ENCODE results near the gene TMEM52B.

Gene TMEM52B

DNA sequence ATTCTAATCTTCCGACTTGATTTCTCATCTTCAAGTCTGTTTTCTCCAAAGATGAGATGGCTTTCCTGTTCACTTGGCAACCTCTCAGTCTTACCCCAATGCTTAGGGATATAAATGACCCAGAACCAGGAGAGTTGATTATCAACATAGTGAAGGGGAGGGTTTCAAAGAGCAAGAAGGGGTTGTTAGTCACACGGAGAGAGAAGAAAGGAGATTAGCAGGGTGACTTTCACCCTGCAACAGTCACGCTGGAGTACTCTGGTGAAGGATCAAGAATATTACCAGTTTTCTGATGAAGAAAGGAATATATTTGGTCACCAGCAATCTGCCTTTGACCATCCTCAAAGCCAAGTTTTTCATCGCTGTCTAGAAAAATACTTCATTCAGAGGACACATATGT, at the start of gene TMEM52B:
TMEM52B (plus strand) TSS at position 212 of the 400 bp plus-strand sequence. CDS start 543 bp downstream, outside the sequence.
- no peak for DNase-seq (ENCODE audit: low spot score)

DNA sequence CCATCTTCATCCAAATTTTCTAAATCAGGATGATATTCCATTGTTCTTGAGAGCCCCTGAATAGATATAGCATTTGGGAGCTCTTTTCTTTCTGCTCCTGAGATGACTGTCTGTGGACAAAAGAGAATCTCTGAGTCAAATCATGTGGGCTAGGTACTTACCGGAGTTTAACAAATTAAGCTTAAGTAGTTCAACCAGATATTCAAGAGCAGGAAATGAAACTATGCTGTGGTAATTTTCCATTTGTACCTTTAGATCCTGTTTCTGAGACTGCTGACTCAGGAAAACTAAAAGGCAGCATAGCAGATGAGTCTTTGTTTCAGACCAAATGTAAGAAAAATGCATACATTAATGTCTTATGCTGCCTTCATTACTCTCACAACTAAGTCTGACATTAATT, 48.8 kb upstream of the TMEM52B start, which contains the start of gene CLEC7A:
CLEC7A (minus strand) TSS at position 158 of the 400 bp plus-strand sequence; CDS start at position 41, 117 bp downstream.
- no peak for DNase-seq (ENCODE audit: low spot score)

DNA sequence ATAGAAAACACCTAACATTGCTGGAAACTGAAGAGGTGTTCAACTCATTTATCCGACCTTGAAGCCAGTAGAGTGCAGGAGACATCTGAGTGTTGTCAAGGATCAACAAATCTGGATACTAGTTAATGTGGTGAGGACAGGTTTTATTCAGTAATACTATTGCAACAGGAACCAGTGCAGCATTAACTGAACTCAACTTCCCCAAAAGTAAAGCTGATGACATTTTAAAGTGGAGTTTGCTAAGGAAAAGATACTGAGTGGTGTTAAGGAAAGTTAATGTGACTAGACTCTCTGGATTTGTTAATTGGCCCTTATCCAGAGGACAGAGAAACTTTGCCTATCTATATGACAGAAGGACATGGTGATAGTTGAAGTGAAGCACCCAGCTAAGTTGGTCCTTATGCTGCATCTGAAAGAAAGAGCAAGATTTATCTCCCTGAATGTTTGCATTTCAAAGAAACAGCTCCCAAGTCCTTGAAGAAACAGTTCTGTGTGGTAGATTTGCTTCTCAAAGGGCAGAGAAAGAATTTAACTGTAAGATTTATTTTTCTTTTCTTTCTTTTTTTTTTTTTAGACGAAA, 47.6 kb upstream of the TMEM52B start:
- DNase-seq (ENCODE audit: low spot score) = no peak

DNA sequence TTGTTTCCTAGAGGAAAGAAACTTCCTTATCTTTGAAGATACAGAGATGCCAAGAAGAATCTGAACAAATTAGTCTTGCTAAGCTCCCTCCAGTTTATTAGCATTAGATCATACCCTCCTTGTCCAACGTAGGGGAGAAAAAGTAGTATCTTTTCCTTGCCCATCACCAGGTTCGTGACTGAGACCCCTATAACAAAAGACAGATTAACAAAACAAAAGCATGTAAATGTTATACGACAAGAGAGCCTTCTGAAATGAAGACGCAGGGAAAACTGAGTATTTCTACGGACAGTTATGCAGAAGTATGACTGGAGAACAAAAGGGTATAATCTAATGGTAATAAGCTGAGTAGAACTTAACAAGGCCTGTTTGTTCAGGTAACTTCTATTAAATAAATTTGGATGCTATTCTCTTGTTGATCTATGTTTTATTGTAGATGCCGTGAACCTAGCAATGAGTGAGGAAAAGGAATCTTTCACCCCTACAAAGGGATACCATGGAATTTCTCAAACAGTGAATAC, 45.9 kb upstream of the TMEM52B start:
- DNase-seq (ENCODE audit: low spot score) = no peak

DNA sequence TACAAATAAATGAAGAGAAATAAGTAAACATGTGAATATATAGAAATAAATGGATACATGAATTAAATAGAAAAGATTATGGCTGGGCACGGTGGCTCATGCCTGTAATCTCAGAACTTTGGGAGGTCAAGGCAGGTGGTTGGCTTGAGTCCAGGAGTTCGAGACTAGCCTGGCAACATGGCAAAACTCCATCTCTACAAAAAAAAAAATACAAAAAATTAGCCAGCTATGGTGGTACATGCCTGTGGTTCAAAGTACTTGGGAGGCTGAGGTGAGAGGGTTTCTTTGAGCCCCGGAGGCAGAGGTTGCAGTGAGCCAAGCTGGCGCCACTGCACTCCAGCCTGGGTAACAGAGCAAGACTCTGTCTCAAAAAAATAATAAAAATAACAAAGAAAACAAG, 43.7 kb upstream of the TMEM52B start:
- DNase-seq (ENCODE audit: low spot score) = no peak

DNA sequence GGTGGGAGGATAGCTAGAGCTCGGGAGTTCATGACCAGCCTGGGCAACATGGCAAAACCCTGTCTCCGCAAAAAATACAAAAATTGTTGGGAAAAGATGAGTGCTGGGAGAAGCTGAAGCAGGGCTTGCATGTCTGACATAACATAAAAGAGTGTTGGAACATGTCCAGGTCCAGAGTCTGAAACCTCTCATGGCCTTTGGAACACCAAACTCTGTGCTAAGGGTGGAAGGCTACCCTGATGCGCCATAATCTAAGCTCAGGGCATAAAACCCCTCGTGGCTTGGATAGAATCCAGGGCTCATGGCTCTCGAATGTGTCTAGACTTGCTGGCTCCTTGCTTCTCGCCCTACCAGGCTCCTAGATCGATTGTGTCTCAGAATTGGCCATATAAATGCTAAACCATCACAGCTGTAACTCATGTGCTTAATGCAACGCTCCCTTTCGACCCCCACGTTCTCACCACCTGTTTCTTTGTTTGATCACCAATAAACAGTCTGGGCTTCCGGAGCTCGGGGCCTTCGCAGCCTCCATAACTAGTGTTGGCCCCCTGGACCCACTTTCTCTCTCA, 42.1 kb upstream of the TMEM52B start:
- no peak for DNase-seq (ENCODE audit: low spot score)

DNA sequence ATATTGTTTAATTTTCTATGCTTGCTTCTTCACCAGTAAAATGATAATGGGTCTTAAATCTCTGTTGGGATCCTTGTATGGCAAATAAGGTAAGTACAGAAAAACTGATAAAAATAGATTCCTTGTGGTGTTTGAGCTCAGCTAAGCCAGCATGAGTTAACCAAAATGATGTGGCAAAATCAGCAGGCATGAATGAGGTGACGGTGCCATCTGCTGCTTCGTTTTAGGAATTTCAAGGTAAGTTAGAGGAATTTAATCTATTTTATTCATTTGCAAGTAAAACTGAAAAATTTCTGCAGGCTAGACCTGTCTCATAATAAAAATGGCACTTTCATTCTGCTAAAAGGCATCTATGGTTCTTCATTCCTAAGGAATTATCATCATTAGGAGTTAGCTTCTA, 38.8 kb upstream of the TMEM52B start:
- DNase-seq (ENCODE audit: low spot score) = peak; percentile 61

DNA sequence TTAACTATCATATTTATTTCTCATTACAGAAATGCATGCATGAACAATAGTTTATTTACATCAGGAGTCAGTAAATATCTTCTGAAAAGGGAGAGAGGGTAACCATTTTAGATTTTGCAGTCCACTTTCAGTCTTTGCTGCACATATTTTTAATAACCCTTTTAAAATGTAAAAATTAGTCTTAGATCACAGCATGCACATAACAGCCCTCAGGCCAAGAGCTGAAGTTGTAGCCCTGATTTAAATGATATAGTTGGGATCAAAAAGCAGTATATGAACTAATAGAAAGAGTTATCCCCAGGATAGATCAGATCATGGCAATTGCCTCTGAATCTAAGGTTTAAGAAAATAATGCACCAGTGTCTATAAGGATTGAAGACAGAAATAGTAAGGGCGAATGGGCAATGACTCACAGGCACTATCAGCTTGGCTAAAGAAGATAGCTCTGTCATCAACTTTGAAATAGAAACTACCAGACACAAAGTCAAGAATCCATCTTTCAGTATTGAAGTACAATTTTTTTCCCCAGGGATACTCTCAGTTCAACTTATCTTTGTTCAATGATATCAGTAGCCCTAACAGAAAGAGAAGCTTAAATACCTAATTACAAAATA, 35.7 kb upstream of the TMEM52B start:
- no peak for DNase-seq (ENCODE audit: low spot score)

DNA sequence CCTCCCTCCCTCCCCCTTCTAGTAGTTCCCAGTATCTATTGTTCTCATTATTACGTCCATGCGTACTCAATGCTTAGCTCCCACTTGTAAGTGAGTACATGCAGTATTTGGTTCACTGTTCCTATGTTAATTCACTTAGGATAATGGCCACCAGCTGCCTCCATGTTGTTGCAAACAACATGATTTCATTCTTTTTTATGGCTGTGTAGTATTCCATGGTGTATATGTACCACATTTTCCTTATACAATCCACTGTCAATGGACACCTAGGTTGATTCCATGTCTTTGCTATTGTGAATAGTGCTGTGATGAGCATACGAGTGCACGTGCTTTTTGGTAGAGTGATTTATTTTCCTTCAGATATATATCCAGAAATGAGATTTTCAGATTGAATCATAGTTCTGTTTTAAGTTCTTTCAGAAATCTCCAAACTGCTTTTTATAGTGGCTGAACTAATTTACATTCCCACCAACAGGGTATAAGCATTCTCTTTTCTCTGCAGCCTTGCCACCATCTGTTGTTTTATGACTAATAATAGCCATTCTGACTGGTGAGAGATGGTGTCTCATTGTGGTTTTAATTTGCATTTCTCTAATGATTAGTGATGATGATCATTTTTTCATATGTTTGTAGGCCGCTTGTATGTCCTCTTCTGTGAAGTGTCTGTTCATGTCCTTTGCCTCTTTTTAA, 31.0 kb upstream of the TMEM52B start:
- no peak for DNase-seq (ENCODE audit: low spot score)

DNA sequence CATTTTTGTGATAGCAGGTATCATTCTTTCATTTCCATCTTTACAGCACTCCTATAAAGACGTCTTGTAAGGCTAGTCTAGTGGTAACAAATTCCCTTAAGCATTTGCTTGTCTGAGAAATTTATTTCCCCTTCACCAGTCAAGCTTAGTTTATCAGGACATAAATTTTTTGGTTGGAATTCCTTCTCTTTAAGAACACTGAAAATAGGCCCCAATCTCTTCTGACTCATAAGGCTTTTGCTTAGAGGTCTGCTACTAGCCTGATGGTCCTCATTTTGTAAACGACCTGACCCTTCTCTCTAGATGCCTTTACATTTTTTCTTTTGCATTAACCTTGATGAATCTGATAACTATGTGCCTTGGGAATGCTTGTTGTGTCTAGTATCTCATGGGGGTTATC, 27.2 kb upstream of the TMEM52B start:
- no peak for DNase-seq (ENCODE audit: low spot score)

DNA sequence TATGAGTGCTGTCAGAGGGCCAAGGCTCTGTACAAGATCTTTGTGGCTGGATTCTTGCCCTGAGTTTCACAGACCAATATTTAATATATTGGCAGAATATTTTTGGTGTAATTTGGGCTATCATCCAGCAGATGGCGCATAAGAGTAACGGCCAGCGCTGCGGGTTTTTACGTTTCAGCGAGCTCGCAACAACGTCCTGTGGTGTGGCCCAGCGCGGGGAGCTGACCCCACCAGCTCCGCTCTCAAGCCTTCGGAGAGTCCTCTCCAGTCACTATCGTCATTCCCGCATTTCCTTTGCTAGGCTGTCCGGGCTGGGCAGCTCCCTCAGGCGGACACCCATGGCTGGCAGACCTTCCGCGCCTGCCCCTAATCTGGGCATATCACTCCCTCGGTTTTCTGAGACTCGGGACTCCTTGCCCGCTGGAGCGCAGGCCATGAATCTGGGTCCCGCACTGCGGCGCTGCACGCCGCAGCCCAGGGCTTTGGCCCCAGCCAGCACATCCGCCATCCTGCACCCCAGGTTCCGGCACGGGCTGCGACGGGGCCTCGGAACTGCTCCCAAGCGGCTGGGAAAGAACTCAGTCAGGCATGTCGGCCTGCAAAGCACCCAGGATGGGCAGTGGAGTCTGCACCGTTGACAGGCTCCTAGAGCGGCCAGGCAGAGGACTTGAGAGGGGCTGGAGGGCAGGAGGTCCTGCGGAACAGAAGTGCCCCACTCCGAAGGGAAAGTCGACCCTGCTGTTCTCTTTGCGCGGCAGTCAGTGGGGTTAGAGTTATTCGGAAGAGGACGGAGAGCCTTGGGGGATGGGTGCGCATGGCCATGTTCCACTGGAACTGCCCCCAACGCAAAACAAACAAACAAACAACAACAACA, 25.3 kb upstream of the TMEM52B start:
- DNase-seq (ENCODE audit: low spot score) = peak; percentile 87

DNA sequence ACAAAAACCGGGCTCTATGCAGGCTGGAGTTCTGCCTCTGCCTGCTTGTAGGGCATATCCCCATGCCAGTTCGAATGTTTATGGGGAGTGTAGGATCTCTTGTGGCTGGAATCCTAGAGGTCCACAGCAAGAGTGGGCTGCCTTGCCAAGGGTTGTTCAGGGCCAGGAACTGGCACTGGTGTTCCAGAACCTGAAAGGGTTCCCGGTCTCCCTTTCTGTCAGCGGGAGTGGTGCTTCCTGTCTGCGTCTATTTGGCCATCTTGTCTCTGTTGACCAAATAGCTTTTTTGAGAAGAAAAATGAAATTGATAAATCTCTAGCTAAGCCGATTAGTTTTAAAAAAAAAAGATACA, 24.7 kb upstream of the TMEM52B start:
- DNase-seq (ENCODE audit: low spot score) = no peak

DNA sequence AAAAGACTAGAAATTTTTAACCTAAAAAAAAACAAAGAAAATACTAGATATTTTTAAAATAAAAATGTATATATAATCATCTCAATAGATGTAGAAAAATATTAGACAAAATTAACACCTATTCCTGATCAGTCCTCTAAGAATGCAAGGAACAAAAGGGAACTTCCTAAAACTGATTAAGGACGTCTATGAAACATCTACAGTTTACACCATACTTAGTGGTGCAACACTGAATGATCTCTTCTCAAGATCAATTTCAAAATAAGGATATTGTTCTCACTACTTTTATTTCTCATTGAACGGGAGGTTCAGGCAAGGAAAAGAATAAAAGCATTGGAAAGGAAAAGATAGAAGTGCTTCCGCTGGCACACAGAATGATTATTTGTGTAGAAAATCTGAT, 22.9 kb upstream of the TMEM52B start:
- DNase-seq (ENCODE audit: low spot score) = no peak

DNA sequence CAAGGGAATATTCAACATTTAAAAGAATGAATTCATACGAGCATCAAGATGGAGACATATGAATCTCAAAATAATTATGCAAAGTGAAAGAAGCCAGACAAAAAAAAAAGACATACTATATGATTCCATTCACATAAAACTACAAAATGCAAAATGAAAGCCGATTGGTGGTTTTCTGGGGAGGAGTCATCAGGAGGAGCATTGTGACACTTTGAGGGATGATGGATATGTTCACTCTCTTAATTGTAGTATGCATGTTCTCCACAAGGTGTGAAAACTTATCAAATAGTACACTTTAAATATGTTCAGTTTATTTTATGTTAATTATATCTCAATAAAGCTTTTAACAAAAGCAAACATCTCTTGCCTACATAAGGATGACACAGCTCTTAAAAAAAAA, 20.4 kb upstream of the TMEM52B start:
- no peak for DNase-seq (ENCODE audit: low spot score)

DNA sequence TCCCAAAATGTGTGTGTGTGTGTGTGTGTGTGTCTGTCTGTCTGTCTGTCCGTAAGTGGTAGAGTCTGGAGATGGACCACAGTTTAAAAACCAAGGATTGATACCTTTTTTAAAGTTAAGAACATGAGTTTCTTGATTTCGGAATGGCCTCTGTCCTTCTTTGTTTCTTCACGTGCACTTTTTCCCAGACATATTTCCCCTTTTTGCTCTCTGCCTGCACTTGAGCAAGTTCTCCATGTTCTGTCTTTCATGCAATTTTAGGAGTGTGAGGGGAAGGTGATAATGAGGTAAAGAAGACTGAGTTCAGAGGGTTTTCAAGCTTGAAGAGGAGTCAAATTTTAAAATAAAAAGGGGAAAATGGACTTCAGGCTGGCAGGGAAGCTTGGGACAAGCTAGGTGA, 19.6 kb upstream of the TMEM52B start:
- no peak for DNase-seq (ENCODE audit: low spot score)

DNA sequence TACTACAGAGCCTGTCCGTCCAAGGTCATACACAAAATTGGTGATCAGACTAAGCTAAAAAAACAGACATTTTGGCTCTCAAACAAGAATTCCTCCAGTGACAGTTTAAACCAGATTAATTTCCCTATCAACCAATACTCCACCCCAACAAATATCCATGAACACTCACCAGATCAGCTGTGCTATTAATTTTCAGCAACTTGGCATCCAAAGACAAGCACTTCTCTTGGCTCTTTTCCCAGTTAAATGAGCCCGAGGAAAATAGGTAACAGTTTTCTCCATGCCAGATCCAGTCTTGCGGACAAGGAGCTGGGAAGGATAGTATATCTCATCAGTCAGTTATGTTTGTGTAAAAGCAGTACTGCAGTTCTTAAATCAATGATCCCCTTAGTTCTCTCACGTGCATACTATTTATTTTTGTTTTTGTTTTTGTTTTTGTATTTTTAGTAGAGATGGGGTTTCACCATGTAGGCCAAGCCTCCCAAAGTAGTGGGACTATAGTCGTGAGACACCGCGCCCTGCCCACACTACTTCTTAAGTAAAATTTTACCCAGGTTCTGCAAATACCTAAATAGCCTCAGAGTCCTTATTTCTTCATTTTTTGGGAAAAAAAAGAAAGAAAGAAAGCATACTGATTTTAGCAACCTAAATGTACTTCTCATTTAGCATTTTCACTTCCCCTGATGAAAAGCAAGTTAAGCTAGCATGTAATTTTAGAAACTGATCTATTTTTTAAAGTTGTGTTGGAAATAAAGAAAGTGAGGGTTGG, 18.0 kb upstream of the TMEM52B start:
- no peak for DNase-seq (ENCODE audit: low spot score)

DNA sequence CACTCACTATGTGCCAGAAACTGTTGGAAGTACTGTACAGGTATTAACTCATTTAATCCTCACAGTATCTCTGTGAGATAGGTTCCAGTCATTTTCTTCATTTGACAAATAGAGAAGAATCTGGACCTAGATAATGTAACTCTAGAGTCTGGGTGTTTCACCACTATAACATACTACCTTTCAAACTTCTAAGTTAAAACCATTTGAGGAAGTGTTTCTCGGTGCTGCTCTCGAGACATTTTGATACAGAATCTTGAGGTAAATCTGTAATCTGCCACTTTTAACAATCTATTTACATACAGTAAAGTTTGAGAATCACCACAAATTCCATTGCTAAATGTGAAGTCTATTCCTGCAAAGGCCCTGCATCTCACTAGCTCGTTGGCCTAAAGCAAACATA, 15.7 kb upstream of the TMEM52B start:
- DNase-seq (ENCODE audit: low spot score) = no peak

DNA sequence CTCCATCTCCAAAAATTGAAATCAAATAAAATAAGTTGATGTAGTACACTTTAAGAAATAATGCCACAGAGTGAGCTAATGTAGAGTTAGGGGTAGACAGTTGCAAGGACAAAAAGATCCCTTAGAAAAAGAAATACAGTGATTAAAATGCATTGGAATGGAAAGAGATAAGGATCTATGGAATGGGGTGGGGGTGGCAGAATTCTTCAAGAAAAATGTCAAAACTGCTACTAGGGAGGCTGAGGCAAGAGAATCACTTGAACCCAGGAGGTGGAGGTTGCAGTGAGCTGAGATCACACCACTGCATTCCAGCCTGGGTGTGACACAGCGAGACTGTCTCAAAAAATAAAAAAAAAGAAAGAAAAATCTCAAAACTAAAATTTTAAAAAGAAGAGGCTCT, 13.4 kb upstream of the TMEM52B start:
- no peak for DNase-seq (ENCODE audit: low spot score)

DNA sequence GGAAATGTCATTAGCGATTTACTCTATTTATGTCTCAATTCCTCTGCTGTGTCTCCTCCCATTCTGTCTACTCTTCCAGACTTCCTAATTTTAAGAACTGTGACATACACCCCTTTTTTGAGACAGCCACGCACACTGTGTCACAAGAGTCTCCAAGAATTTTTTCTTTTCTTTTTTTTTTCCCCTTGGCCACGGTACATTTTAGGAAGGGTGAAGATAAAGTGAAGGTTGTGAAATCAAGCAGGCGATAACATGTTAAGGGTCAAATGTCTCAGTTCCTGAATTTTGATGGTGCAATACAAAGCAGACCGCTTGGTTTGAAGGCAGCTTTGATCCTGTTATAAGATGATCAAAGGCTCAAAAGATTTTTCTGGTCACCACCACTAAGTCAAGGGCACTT, 11.2 kb upstream of the TMEM52B start:
- no peak for DNase-seq (ENCODE audit: low spot score)

DNA sequence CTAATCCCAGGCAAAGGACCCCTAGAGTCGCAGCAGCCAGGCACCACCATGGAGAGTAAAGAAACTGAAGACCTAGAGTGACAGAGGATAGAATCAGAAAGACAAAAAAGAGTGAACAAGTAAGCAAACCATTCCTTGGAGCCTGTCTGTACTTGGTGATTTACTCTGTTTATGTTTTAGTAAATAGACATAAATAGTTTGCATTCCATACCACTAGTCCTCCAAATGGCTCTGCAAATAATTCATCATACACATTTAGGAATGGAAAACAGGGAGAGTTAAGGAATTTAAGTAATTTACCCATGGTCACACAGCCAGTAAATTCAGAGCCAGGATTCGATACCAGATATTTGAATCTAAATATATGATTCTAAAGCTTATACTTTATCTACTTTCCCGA, 9.7 kb upstream of the TMEM52B start:
- no peak for DNase-seq (ENCODE audit: low spot score)

DNA sequence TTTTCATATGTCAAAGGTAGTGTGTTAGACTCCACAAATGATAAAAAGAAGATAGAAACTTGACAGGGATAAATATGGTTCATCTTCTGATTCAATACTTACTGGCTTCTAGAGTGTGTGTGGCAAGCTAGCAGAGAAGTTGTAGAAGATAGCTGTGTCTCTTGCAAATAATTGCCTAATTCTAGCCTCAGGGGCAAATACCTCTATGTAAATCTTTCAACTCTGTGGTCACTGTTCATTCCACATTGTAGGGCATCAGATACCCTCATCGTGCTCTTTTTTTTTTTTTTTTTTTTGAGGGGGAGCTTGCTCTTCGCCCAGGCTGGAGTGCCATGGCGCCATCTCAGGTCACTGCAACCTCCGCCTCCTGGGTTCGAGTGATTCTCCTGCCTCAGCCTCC, 8.6 kb upstream of the TMEM52B start:
- DNase-seq (ENCODE audit: low spot score) = no peak

All from ecto neural progenitor cell (in vitro differentiated cells).